HG03520 (cell line): Measurements from ENCODE around the gene TMEM74B.
"Not testable (repeated sequence)": the region's sequence is repeated elsewhere in the genome, so short reads cannot be mapped to it uniquely, and the experiment has no call there.

Experiments
- ATAC-seq: cut with Tn5 transposase; IDR thresholded peaks from one replicate; pipeline ENCODE4 v1.9.1; 2021; ENCODE audit warnings: mild to moderate bottlenecking, moderate library complexity; ENCODE audit not compliant: unreplicated experiment

TMEM74B gene

DNA sequence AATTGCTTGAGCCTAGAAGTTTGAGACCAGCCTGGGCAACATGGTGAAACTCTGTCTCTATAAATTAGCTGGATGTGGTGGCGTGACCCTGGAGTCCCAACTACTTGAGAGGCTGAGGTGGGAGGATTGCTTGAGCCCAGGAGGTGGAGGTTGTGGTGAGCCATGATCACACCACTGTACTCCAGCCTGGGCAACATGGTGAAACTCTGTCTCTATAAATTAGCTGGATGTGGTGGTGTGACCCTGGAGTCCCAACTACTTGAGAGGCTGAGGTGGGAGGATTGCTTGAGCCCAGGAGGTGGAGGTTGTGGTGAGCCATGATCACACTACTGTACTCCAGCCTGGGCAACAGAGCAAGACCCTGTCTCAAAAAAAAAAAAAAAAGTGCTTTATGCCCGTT, 35.0 kb downstream of the TMEM74B start:
- not testable (repeated sequence) for ATAC-seq

DNA sequence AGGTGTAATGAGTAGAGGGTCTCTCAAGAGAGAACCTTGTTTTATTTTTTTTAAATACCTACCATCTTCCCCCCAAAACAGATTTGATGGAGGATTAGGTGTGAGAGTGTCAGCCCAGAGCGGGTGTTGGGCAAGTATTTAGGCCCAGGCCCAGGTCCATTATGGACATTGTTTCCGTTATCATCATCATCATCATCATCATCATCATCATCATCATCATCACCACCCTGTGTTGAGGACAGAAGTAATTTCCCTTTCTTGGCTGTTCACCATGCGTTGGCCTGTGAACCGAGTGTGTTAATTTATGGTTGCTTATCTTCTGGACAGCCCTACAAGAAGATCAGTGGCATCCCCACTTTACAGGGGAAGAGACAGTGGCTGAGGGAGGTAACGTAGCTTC, 37.8 kb downstream of the TMEM74B start:
- ATAC-seq: no peak

DNA sequence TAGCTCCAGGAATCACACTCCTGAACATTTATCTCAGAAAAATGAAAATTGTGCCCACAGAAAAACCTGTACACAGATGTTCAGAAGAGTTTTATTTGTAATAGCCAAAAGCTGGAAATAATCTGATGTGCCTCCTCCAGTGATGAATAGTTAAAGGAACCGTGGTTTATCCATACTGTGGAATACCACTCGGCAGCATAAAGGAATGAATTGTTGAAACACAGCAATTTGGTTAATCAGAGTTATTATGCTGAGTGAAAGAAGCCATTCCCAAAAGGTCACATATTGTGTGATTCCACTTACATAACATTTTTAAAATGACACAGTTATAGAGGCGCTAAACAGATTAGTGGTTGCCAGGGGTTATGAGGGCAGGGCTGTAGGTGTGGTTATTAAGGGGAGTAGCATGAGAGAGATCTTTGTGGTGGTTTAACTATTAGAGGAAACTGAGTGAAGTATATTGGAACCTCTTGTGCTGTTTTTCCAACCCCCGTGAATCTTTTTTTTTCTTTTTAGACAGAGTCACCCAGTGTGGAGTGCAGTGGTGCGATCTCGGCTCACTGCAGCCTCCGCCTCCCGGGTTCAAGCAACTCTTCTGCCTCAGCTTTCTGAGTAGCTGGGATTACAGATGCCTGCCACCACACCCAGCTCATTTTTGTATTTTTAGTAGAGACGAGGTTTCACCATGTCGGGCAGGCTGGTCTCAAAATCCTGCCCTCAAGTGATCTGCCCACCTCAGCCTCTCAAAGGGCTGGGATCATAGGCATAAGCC, 40.2 kb downstream of the TMEM74B start:
- ATAC-seq: no peak

DNA sequence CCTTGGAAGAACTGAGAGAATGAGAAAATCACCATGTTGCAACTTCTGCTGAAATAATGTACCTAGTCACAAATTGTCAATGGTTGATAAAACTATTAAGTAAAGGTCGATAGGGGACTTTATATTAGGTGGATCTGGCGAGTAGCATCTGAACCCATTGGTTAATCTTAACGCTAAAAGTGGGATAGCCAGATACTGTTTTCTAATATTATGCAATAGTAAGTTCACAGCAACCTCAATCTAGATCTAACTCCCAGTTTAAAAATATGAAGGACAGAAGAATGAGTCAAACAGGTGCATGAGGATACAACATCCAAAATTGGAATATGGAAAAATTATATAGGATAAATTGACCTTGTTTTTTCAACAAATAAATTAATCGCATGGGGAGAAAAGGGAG, 47.5 kb downstream of the TMEM74B start:
- no peak for ATAC-seq

DNA sequence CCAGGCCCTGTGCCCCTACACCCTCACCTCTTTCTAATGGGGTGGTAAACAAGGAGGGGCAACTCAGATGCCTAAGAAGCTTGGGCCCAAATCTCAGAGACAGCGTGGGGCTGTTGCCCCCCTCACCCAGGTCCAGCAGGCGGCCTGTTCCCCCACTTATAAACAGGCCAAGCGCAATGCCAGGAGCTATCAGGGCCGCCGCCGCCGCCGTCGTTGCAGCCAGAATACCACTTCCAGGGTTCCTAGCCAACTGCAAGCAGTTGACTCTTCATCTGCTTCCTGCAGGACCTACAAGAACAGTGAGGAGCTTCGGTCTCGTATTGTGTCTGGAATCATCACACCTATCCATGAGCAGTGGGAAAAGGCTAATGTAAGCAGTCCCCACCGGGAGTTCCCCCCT, 49.9 kb downstream of the TMEM74B start:
- ATAC-seq: no peak

DNA sequence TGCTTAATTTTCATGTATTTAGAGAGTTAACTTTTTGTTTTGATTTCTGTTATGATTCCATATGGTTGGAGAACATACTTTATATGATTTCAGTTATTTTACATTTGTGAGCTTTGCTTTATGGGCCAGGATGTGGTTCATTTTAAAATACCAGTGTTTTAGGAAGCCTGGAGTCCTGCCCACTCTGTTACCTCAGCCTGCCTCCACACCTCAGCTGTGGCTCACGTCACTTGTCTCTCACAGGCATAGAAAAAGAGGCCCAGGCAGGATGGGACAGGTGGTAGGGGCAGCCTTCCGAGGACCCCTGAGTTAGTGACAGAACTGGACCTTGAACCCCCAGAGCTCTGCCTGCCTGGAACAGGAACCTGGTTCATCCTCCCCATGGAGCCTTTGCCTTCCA, 50.4 kb downstream of the TMEM74B start:
- no peak for ATAC-seq

DNA sequence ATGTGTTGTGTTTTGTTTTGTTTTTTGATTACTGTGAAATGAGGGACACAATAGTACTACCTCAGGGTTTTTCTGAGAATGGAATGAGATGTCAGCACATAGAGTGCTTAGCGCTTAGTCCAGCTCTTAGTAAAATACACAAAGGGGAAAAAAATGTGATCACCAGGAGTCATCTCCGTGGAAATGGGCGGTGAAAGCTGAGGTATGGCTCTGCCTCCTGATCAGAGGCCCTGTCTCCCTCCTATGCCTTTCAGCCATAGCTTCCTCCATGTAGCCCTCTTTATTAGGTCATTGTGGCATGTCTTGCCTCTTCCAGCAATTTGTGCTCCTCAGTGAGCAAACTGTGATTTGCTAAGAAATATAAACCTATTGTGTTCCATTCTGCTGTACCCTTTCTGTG, 53.4 kb downstream of the TMEM74B start:
- no peak for ATAC-seq

DNA sequence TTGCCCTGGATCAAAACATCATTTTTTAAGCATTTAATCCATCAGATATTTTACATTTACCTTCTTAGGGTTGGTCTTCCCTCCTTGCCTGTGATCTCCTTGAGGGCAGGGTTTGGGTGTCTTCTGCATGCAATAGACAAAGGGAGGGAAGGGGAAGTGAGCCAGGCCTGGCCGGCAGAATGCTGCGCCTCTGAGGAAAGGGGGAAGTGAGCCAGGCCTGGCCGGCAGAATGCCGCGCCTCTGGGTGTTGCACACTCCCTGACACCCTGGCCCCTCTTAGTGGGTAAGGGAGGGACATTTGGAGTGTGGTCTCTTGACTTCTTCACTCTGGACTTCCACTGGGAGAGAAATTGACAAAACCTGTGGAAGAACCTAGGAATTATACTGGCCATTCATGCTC, 53.9 kb downstream of the TMEM74B start:
- ATAC-seq: no peak
